Measurements from ENCODE around the gene IWS1.

GRCh38 chr2:127471286-127471988 is 54.9 kb downstream of the IWS1 start:
- TF ChIP-seq CTCF (conservative IDR thresholded peaks at IDR 0.05 in 1 of 2, IDR thresholded peaks at IDR 0.05 in 1 of 2; ENCODE audit: extremely low read depth in 1 of 2, insufficient read depth in 1 of 2, low read depth in 1 of 2, low read length in 2 of 2) (no peak), EZH2 (IDR thresholded peaks at IDR 0.05; ENCODE audit: borderline replicate concordance, low read length) (no peak)
